BE2C (cell line): ENCODE results near the gene MAPKAPK3.

Source experiments
- DNase-seq: peaks from one replicate; pipeline ENCODE4 v3.0.0-alpha.2; 2020
- H3K27me3 ChIP-seq: fragments of 250-450 bp; sonication (Bioruptor Pico); 2 replicates; pipeline ENCODE4 v1.5.1; 2020; ENCODE audit warnings: mild to moderate bottlenecking
- H3K36me3 ChIP-seq: fragments of 250-450 bp; sonication (Bioruptor Pico); 2 replicates; pipeline ENCODE4 v1.5.1; 2020; ENCODE audit warnings: mild to moderate bottlenecking
- H3K4me1 ChIP-seq: fragments of 250-450 bp; sonication (Bioruptor Pico); 2 replicates; pipeline ENCODE4 v1.5.1; 2020
- H3K4me3 ChIP-seq: 2 replicates; pipeline ENCODE4 v1.5.1; 2011; ENCODE audit warnings: low read depth, low read length
- H3K9me3 ChIP-seq: fragments of 250-450 bp; sonication (Bioruptor Pico); 2 replicates; pipeline ENCODE4 v1.5.1; 2020
- CTCF ChIP-seq: IDR thresholded peaks from 2 replicates; pipeline ENCODE4 v1.5.1; 2012; ENCODE audit warnings: mild to moderate bottlenecking, low read depth, low read length

Gene MAPKAPK3

DNA sequence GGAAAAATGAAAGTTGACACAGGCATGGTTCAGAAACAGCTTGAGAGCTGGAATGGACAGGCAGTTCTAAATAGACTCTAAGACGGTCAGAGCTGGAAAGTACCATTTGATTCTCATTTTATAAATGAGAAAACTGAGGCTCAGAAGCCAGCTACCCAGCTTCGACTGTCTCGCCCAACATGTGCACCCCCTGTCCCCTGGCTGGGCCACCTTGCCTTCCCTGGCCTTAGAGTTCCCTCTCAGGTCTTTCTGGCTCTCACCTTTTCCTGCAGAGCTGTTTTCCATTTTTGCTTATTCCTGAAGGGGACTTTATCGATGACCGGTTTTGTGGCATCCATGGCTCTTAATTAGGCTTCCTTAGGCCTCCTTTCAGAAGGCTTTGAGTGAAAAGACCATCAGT lies 40.5 kb downstream of the MAPKAPK3 start:
- no peaks in the 10 kb centered on the region for H3K36me3 ChIP-seq
- no peak for TF ChIP-seq CTCF
- no peaks in the 10 kb centered on the region for H3K4me1 ChIP-seq
- H3K9me3 ChIP-seq: no peaks in the 10 kb centered on the region
- no peaks in the 10 kb centered on the region for H3K27me3 ChIP-seq
- no peak for DNase-seq
- no peak overlapping the region for H3K4me3 ChIP-seq

DNA sequence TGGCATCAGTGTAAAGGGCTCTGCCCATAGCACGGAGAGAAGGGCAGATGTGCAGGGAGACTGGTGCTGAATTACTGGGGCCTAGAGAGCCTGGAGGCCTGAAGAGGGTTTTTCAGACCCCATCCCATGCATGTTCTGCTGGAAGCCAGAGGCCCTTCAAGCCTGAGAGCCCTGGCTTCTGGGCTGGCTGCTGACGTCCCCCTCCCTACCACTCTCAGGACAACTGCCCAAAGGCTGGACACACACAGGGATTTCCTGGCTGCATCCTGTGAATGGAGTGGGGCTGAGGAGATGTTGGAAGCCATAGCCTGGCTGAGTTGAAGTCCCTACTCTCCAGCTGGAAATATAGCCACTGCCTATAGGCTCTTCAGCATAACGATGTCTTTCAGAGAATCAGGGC lies 40.9 kb downstream of the MAPKAPK3 start:
- DNase-seq: no peak
- no peak for TF ChIP-seq CTCF

GRCh38 chr3:50658416-50658815 lies 41.5 kb downstream of the MAPKAPK3 start:
- no peaks in the 10 kb centered on the region; the same call in 1 of the 2 replicates for H3K4me1 ChIP-seq
- no peak for DNase-seq

More for the DNA sequence above, 40.9 kb downstream of the MAPKAPK3 start:
- H3K36me3 ChIP-seq: no peaks in the 10 kb centered on the region
- H3K4me3 ChIP-seq: no peak overlapping the region
- H3K4me1 ChIP-seq: no peaks in the 10 kb centered on the region
- no peaks in the 10 kb centered on the region for H3K9me3 ChIP-seq
- no peaks in the 10 kb centered on the region for H3K27me3 ChIP-seq

GRCh38 chr3:50658831-50659230 lies 41.9 kb downstream of the MAPKAPK3 start:
- no peak for DNase-seq
- Histone ChIP-seq H3K4me3 (no peak overlapping the region), H3K27me3 (no peaks in the 10 kb centered on the region), H3K36me3 (no peaks in the 10 kb centered on the region), H3K9me3 (no peaks in the 10 kb centered on the region), H3K4me1 (no peaks in the 10 kb centered on the region; the same call in 1 of the 2 replicates)
- no peak for TF ChIP-seq CTCF

More at GRCh38 chr3:50658416-50658815, 41.5 kb downstream of the MAPKAPK3 start:
- Histone ChIP-seq H3K4me3 (no peak overlapping the region), H3K27me3 (no peaks in the 10 kb centered on the region), H3K36me3 (no peaks in the 10 kb centered on the region), H3K9me3 (no peaks in the 10 kb centered on the region)
- no peak for TF ChIP-seq CTCF

- Histone ChIP-seq H3K36me3 (no peaks in the 10 kb centered on the region), H3K27me3 (no peaks in the 10 kb centered on the region), H3K4me3 (no peak overlapping the region), H3K4me1 (no peaks in the 10 kb centered on the region; the same call in 1 of the 2 replicates), H3K9me3 (no peaks in the 10 kb centered on the region)
- TF ChIP-seq CTCF: no peak
- no peak for DNase-seq
Measured at GRCh38 chr3:50660386-50660785, 43.4 kb downstream of the MAPKAPK3 start.

DNA sequence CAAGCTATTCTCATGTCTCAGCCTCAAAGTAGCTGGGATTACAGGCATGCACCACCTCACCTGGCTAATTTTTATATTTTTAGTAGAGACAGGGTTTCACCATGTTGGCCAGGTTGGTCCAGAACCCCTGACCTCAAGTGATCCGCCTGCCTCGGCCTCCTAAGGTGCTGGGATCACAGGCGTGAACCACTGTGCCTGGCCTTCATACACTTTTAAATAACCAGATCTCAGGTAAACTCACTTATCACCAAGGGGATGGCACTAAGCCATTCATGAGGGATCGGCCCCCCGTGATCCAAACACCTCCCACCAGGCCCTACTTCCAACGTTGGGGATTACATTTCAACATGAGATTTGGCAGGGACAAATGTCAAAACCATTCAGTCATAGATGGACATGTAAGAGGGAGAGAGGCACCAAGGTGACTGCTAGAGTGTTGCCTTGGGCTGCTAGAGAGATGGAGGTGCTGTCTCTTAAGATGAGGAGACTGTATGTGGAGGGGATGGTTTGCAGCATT lies 44.4 kb downstream of the MAPKAPK3 start:
- Histone ChIP-seq H3K36me3 (no peaks in the 10 kb centered on the region), H3K4me3 (no peak overlapping the region), H3K4me1 (no peaks in the 10 kb centered on the region; the same call in 1 of the 2 replicates), H3K9me3 (no peaks in the 10 kb centered on the region), H3K27me3 (no peaks in the 10 kb centered on the region)
- TF ChIP-seq CTCF: no peak
- DNase-seq: no peak
